Suprapubic skin (tissue), 3 donors: ENCODE results near the gene NCKAP5.

Experiments
- CTCF ChIP-seq, 2 donors: fragments of 200-600 bp in 1 of 2; fragments of 450-650 bp in 1 of 2; sonication (generic) in 1 of 2; IDR thresholded peaks; one replicate each; pipeline ENCODE4 v1.5.1; 2016 to 2019; ENCODE audit warnings: antibody characterized with exemption in 2 of 2, mild to moderate bottlenecking in 1 of 2, moderate library complexity in 1 of 2
- EP300 ChIP-seq: sonication (generic); formaldehyde crosslinking; IDR thresholded peaks from one replicate; pipeline ENCODE4 v1.6.1; 2017; ENCODE audit warnings: antibody characterized with exemption
- POLR2A ChIP-seq, 2 donors: fragments of 450-650 bp; IDR thresholded peaks; one replicate each; pipeline ENCODE4 v1.6.1; 2017; ENCODE audit warnings: antibody characterized with exemption in 2 of 2, mild to moderate bottlenecking in 2 of 2, moderate library complexity in 2 of 2

DNA sequence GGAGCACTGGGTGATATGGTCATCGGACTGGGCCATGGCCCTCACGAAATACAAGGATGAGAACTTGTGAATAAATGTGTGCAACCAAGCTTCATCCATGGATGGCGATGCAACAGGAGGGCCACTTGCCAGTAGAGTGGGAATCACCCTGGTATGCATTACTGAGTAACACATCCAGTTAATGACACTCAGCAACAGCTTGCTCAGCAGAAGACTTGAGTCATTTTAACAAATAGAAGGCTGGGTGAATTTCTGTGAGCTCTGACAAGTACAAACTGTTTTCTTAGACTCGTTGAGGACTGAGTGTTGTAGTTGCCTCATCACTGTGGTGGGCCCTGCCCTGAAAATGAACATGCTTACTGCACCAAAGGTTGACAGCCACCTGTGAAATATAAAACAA lies 221.6 kb downstream of the NCKAP5 start:
- TF ChIP-seq CTCF (IDR thresholded peaks at IDR 0.05), result no peak
- no peak for TF ChIP-seq EP300
- no peak for TF ChIP-seq POLR2A (IDR thresholded peaks at IDR 0.05)
